GM19099 (cell line): ENCODE measurements around the gene SNRPF.

Experiments used
- POLR2A ChIP-seq: IDR thresholded peaks from 3 replicates; pipeline ENCODE4 v1.6.1; 2011; ENCODE audit warnings: low read depth; ENCODE audit not compliant: insufficient read length; ENCODE audit errors: extremely low read depth

SNRPF gene

GRCh38 chr12:95858451-95859343 lies at the start of gene SNRPF:
TSS of gene SNRPF (plus strand) at chr12:95858952. CDS start at chr12:95859074, 122 bp downstream.
- TF ChIP-seq POLR2A: peak; percentile 79

- no peak for TF ChIP-seq POLR2A
Measured at GRCh38 chr12:95809000-95809680, 49.6 kb upstream of the SNRPF start.

- no peak for TF ChIP-seq POLR2A
Measured at GRCh38 chr12:95810411-95810810, 48.3 kb upstream of the SNRPF start.

- TF ChIP-seq POLR2A: no peak
Measured at GRCh38 chr12:95815632-95816212, 43.0 kb upstream of the SNRPF start.

- no peak for TF ChIP-seq POLR2A
Measured at GRCh38 chr12:95820096-95820703, 38.6 kb upstream of the SNRPF start.

GRCh38 chr12:95829395-95829794 lies 29.4 kb upstream of the SNRPF start:
- no peak for TF ChIP-seq POLR2A

GRCh38 chr12:95830335-95831089 lies 28.2 kb upstream of the SNRPF start:
- no peak for TF ChIP-seq POLR2A

- TF ChIP-seq POLR2A: no peak
Measured at GRCh38 chr12:95834572-95834971, 24.2 kb upstream of the SNRPF start.

GRCh38 chr12:95836185-95836609 lies 22.6 kb upstream of the SNRPF start:
- no peak for TF ChIP-seq POLR2A

GRCh38 chr12:95836630-95837239 lies 22.0 kb upstream of the SNRPF start:
- TF ChIP-seq POLR2A: no peak

- no peak for TF ChIP-seq POLR2A
Measured at GRCh38 chr12:95837240-95838038, 21.3 kb upstream of the SNRPF start.

GRCh38 chr12:95838125-95838524 lies 20.6 kb upstream of the SNRPF start:
- no peak for TF ChIP-seq POLR2A

- no peak for TF ChIP-seq POLR2A
Measured at GRCh38 chr12:95848575-95849388, 10.0 kb upstream of the SNRPF start.

GRCh38 chr12:95851606-95852005 lies 7.1 kb upstream of the SNRPF start:
- no peak for TF ChIP-seq POLR2A
